Activated CD8-positive, alpha-beta memory T cell treated with anti-CD3 and anti-CD28 coated beads, Interleukin-2, amount 50 U/mL, for 1 hour (primary cell): ENCODE results near the gene NDUFA11.
"Not testable (repeated sequence)": the region's sequence is repeated elsewhere in the genome, so short reads cannot be mapped to it uniquely, and the experiment has no call there.

Experiments
- DNase-seq: peaks from one replicate; pipeline ENCODE4 v3.0.0-alpha.2; 2020; ENCODE audit errors: extremely low read depth

The NDUFA11 gene

DNA sequence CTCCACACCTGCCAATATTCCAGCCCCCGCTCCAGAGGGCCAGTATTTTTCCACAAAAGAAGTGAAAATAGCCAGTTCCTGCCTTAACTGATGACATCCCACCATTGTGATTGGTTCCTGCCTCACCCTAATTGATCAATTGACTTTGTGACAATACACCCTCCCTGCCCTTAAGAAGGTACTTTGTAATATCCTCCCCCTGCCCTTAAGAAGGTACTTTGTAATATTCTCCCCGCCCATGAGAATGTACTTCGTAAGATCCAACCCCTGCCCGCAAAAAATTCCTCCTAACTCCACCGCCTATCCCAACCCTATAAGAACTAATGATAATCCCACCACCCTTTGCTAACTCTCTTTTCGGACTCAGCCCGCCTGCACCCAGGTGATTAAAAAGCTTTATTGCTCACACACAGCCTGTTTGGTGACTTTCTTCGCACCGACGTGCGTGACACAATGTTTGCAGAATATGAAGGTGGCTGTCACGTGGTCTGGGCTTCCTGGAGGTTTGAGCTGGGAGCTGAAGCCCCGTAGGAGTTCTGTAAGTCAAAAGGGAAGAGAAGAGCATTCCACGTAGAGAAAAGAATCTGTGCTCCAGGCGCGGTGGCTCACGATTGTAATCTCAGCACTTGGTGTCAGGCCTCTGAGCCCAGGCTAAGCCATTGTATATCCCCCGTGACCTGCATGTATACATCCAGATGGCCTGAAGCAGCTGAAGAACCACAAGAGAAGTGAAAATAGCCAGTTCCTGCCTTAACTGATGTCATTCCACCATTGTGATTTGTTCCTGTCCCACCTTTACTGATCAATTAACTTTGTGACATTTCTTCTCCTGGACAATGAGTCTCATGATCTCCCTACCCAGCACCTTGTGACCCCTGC is 46.1 kb downstream of the NDUFA11 start:
- DNase-seq: no peak

DNA sequence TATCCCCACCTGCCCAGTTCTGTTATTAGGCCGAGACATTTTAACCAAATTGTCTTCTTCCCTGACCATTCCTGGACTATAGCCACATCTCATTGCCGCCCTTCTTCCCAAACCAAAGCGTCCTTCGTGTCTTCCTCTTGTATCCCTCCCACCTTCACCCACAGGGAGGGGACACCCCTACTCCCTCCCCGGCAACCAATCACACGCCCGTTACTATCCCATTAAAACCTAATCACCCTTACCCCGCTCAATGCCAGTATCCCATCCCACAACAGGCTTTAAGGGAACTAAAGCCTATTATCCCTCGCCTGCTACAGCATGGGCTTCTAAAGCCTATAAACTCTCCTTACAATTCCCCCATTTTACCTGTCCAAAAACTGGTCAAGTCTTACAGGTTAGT is 48.4 kb downstream of the NDUFA11 start:
- DNase-seq: not testable (repeated sequence)

DNA sequence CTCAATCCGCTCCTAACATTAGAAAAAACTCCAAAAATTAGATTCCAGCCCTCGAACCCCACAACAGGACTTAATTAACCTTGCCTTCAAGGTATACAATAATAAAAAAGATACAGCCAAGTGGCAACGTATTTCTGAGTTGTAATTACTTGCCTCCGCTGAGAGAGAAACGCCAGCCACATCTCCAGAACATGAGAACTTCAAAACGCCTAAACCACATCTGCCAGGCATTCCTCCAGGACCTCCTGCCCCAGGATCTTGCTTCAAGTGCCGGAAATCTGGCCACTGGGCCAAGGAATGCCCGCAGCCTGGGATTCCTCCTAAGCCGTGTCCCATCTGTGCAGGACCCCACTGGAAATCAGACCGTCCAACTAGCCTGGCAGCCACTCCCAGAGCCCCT is 49.5 kb downstream of the NDUFA11 start:
- DNase-seq: not testable (repeated sequence)

DNA sequence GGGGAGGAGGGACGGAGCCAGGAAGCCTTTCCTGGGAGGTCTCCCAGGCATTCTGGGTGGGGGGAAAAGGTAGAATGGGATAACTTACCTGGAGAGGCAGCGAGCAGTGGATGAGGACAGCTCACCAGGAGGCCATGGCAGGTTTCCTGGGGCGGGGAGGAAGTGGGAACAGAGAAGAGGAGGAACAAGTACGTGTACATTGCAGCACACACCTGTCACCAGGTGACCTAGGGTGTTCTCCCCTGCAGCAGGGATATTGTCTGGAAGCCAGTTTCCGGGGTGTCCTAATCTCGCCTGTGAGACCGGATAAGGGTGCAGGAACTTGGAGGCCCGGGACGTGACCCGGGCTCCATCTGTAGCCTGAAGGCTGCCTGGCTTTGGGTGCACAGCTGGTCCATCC is 52.3 kb downstream of the NDUFA11 start, which contains the start of gene FUT3:
Gene FUT3 (minus strand): TSS at position 148 of the 400 bp plus-strand sequence.
- DNase-seq: no peak

DNA sequence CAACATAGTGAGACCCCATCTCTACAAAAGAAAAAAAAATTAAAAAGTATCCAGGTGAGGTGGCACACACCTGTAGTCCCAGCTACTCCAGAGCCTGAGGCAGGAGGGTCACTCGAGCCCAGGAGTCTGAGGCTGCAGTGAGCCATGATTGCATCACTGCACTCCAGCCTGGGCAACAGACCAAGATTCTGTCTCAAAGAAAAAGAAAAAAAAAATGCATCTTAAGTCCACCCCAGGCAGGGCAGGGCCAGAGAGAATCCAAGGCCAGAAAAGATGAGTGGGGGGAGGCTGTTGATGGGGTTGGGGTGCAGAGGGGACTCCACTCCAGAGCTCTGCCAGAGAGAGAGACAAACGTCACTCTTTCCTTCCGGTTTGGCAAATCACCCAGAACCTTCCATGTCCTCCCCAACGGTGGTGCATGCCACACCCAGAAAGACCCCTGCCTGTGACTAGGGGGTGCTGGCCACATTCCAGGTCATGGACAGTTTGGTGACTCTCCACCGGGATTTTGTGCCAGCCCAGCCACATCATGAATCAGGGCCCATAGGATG is 52.8 kb downstream of the NDUFA11 start:
- no peak for DNase-seq

DNA sequence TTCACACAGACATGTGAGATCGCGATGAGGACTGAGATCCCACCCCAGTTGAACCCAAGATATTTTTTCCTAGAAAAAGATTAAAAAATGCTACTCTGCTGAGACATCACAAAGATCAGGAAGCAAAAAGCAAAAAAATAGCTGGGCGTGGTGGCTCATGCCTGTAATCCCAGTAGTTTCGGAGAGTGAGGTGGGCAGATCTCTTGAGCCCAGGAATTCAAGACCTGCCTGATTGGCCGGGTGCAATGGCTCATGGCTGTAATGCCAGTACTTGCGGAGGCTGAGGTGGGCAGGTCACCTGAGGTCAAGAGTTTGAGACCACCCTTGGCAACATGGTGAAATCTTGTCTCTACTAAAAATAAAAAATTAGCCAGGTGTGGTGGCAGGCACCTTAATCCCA is 53.4 kb downstream of the NDUFA11 start:
- DNase-seq: no peak

DNA sequence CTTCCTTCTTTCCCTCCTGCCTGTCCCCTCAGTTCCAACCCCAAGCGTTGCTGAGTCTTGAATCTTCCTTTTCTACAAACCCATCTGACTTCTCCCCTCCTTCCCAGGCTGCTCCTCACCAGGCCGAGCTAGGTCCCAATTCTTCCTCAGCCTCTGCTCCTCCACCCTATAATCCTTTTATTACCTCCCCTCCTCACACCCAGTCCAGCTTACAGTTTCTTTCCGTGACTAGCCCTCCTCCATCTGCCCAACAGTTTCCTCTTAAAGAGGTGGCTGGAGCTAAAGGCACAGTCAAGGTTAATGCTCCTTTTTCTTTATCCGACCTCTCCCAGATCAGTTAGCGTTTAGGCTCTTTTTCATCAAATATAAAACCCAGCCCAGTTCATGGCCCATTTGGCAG is 55.0 kb downstream of the NDUFA11 start:
- not testable (repeated sequence) for DNase-seq

DNA sequence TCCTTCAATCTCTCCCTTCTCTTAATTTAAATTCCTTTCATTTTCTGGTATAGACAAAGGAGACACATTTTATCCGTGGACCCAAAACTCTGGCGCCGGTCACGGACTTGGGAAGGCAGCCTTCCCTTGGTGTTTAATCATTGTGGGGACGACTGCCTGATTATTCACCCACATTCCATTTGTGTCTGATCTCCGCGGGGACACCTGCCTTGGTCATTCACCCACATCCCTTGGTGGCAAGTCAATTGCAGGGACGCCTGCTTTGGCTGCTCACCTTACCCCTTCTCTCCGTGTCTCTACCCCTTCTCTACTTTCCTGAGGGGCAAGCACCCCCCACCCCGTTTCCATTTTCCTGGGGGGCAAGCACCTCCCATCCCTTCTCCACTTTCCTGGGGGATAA is 55.7 kb downstream of the NDUFA11 start:
- not testable (repeated sequence) for DNase-seq
